HEK293T (cell line): ENCODE measurements around the gene YWHAQ.

ENCODE experiments used
- ARNT ChIP-seq: fragments of 450-650 bp; IDR thresholded peaks from 2 replicates; pipeline ENCODE4 v1.6.1; 2017; ENCODE audit warnings: mild to moderate bottlenecking
- BHLHE40 ChIP-seq: fragments of 450-650 bp; IDR thresholded peaks from 2 replicates; pipeline ENCODE4 v1.6.1; 2016; ENCODE audit warnings: mild to moderate bottlenecking, moderate library complexity, borderline replicate concordance
- ELF4 ChIP-seq: fragments of 450-650 bp; IDR thresholded peaks from 2 replicates; pipeline ENCODE4 v1.6.1; 2017; ENCODE audit warnings: antibody characterized with exemption
- FOXK2 ChIP-seq: fragments of 450-650 bp; IDR thresholded peaks from 2 replicates; pipeline ENCODE4 v1.6.1; 2016; ENCODE audit warnings: mild to moderate bottlenecking
- FOXM1 ChIP-seq: fragments of 450-650 bp; IDR thresholded peaks from 2 replicates; pipeline ENCODE4 v1.6.1; 2017; ENCODE audit warnings: mild to moderate bottlenecking, borderline replicate concordance
- LEF1 ChIP-seq: fragments of 450-650 bp; IDR thresholded peaks from 2 replicates; pipeline ENCODE4 v1.6.1; 2017; ENCODE audit warnings: mild to moderate bottlenecking, borderline replicate concordance
- TARDBP ChIP-seq: fragments of 450-650 bp; IDR thresholded peaks from 2 replicates; pipeline ENCODE4 v1.6.1; 2016
- ZNF384 ChIP-seq: fragments of 450-650 bp; IDR thresholded peaks from 2 replicates; pipeline ENCODE4 v1.6.1; 2016
- TF ChIP-seq, protein P1 (sequence below): fragments of 450-650 bp; IDR thresholded peaks from 2 replicates; pipeline ENCODE4 v1.6.1; 2016

DNA sequence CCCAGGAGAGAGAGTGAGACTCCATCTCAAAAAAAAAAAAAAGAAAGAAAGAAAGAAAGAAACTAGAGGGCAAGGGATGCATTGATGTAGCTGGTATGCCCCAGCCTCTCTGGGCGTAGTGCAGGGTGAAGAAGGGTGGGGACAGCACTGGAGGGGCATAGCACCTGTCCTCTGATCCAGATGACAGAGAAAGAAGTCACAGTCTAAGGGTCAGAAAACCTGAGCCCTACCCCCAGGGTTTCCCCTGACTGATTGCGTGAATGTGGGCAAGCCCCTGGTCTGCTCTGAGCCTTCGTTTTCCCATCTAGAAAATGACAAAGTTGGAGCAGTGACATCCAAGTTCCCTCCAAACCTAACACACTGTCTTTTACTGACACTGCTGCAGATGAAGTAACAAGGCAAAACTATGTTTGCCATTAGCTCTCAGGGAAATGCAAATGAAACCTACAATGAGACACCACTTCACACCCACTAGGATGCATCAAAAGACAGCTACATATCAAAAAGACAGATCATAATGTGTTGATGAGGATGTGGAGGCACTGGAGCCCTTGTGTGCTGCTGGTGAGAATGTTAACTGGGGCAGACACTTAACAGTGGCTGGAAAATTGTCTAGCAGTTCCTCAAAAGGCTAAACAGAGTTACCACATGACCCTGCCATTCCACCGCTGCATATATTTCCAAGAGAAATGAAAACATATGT is 19.5 kb upstream of the YWHAQ start:
- TF ChIP-seq BHLHE40, result no peak
- no peak for TF ChIP-seq ARNT
- no peak for TF ChIP-seq ELF4
- TF ChIP-seq TARDBP, result no peak
- TF ChIP-seq FOXM1, result no peak
- TF ChIP-seq LEF1, result no peak
- no peak for TF ChIP-seq FOXK2
- TF ChIP-seq, protein P1, sequence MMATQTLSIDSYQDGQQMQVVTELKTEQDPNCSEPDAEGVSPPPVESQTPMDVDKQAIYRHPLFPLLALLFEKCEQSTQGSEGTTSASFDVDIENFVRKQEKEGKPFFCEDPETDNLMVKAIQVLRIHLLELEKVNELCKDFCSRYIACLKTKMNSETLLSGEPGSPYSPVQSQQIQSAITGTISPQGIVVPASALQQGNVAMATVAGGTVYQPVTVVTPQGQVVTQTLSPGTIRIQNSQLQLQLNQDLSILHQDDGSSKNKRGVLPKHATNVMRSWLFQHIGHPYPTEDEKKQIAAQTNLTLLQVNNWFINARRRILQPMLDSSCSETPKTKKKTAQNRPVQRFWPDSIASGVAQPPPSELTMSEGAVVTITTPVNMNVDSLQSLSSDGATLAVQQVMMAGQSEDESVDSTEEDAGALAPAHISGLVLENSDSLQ, result no peak
- no peak for TF ChIP-seq ZNF384
